22Rv1 (cell line): ENCODE data around the gene PARVB.

Source experiments
- ZFX ChIP-seq: fragments of 450-650 bp; IDR thresholded peaks from 2 replicates; pipeline ENCODE4 v1.6.1; 2017; ENCODE audit warnings: antibody characterized with exemption, borderline replicate concordance
- TF ChIP-seq, protein P1 (sequence below): fragments of 450-650 bp; IDR thresholded peaks from 2 replicates; pipeline ENCODE4 v1.5.1; 2017; ENCODE audit warnings: mild to moderate bottlenecking

- TF ChIP-seq, protein P1, sequence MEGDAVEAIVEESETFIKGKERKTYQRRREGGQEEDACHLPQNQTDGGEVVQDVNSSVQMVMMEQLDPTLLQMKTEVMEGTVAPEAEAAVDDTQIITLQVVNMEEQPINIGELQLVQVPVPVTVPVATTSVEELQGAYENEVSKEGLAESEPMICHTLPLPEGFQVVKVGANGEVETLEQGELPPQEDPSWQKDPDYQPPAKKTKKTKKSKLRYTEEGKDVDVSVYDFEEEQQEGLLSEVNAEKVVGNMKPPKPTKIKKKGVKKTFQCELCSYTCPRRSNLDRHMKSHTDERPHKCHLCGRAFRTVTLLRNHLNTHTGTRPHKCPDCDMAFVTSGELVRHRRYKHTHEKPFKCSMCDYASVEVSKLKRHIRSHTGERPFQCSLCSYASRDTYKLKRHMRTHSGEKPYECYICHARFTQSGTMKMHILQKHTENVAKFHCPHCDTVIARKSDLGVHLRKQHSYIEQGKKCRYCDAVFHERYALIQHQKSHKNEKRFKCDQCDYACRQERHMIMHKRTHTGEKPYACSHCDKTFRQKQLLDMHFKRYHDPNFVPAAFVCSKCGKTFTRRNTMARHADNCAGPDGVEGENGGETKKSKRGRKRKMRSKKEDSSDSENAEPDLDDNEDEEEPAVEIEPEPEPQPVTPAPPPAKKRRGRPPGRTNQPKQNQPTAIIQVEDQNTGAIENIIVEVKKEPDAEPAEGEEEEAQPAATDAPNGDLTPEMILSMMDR = no peak
- no peak for TF ChIP-seq ZFX
Measured at GRCh38 chr22:44188986-44189630, 165.0 kb downstream of the PARVB start.
